DND-41 (cell line): ENCODE data around the gene RELL2.

ENCODE experiments used
- ATAC-seq: fragments of 200-7000 bp; cut with Tn5 transposase; 3 replicates; pipeline ENCODE4 v1.9.1; 2021; ENCODE audit warnings: low read depth; ENCODE audit not compliant: insufficient read depth
- DNase-seq: peaks from one replicate; pipeline ENCODE4 v3.0.0-alpha.2; 2020
- H2AFZ ChIP-seq: 2 replicates; pipeline ENCODE4 v1.6.0; 2012; ENCODE audit warnings: low read depth, low read length
- H3K27ac ChIP-seq: 2 replicates; pipeline ENCODE4 v1.5.1; 2012; ENCODE audit warnings: low read length, inconsistent platforms
- H3K27me3 ChIP-seq: fragments of 200-600 bp; sonication (generic); 2 replicates; pipeline ENCODE4 v1.6.0; 2012; ENCODE audit warnings: low read length, mild to moderate bottlenecking, inconsistent platforms; ENCODE audit not compliant: insufficient read depth, poor library complexity
- H3K36me3 ChIP-seq: 2 replicates; pipeline ENCODE4 v1.5.1; 2012; ENCODE audit warnings: low read length, inconsistent platforms; ENCODE audit not compliant: insufficient read depth
- H3K4me1 ChIP-seq: 2 replicates; pipeline ENCODE4 v1.5.1; 2012; ENCODE audit warnings: mild to moderate bottlenecking, low read length; ENCODE audit not compliant: insufficient read depth
- H3K4me2 ChIP-seq: 2 replicates; pipeline ENCODE4 v1.6.0; 2012; ENCODE audit warnings: mild to moderate bottlenecking, moderate library complexity, low read length, inconsistent platforms; ENCODE audit not compliant: insufficient read depth
- H3K4me3 ChIP-seq, 2 experiments: fragments of 200-600 bp in 1 of 2; shearing (Covaris generic) in 1 of 2; 2 replicates each; pipeline ENCODE4 v1.5.1; 2012 to 2016; ENCODE audit warnings: inconsistent platforms in 2 of 2, low read length in 2 of 2, mild to moderate bottlenecking in 2 of 2, low read depth in 1 of 2, moderate library complexity in 1 of 2
- H3K79me2 ChIP-seq: 2 replicates; pipeline ENCODE4 v1.6.0; 2012; ENCODE audit warnings: low read length, inconsistent platforms; ENCODE audit not compliant: insufficient read depth
- H3K9ac ChIP-seq: 2 replicates; pipeline ENCODE4 v1.6.0; 2012; ENCODE audit warnings: low read depth, mild to moderate bottlenecking, inconsistent platforms, low read length, moderate library complexity
- H3K9me3 ChIP-seq: 2 replicates; pipeline ENCODE4 v1.5.1; 2012; ENCODE audit warnings: low read length, moderate library complexity, mild to moderate bottlenecking, inconsistent platforms; ENCODE audit not compliant: insufficient read depth, severe bottlenecking
- H4K20me1 ChIP-seq: 2 replicates; pipeline ENCODE4 v1.6.0; 2012; ENCODE audit warnings: low read length; ENCODE audit not compliant: insufficient read depth
- CTCF ChIP-seq: IDR thresholded peaks from 2 replicates; pipeline ENCODE4 v1.5.1; 2012; ENCODE audit warnings: borderline replicate concordance, low read length, moderate library complexity, mild to moderate bottlenecking; ENCODE audit not compliant: poor library complexity, severe bottlenecking; ENCODE audit errors: extremely low read depth
- EZH2 ChIP-seq: IDR thresholded peaks from 3 replicates; pipeline ENCODE4 v1.6.1; 2012; ENCODE audit warnings: borderline replicate concordance, low read depth, mild to moderate bottlenecking, moderate library complexity, low read length, inconsistent platforms; ENCODE audit not compliant: severe bottlenecking

Gene RELL2

GRCh38 chr5:141636106-141636412 lies 738 bp upstream of the RELL2 start:
- H4K20me1 ChIP-seq, result peaks cover 25% of the 10 kb centered on the region
- peak overlapping the region; percentile 87 for H3K9ac ChIP-seq
- ATAC-seq, result no peak
- H3K9me3 ChIP-seq, result no peaks in the 10 kb centered on the region
- peak overlapping the region; percentile 99 for H2AFZ ChIP-seq
- TF ChIP-seq CTCF, result no peak
- TF ChIP-seq EZH2, result no peak
- H3K79me2 ChIP-seq, result peaks cover 51% of the 10 kb centered on the region
- H3K4me3 ChIP-seq, result peak overlapping the region; percentile 82 to 98
- peaks cover 43% of the 10 kb centered on the region for H3K4me1 ChIP-seq
- H3K36me3 ChIP-seq, result peaks cover 25% of the 10 kb centered on the region
- peak overlapping the region; percentile 89 for H3K27ac ChIP-seq
- no peak for DNase-seq
- H3K27me3 ChIP-seq, result no peaks in the 10 kb centered on the region
- H3K4me2 ChIP-seq, result peak overlapping the region; percentile 100

- peaks cover 43% of the 10 kb centered on the region for H3K4me1 ChIP-seq
- peak overlapping the region; percentile 82 to 98; a peak in 3 of 4 replicates for H3K4me3 ChIP-seq
- H3K36me3 ChIP-seq, result peaks cover 25% of the 10 kb centered on the region
- no peak overlapping the region for H3K27ac ChIP-seq
- H3K27me3 ChIP-seq, result no peaks in the 10 kb centered on the region
- peaks cover 25% of the 10 kb centered on the region for H4K20me1 ChIP-seq
- no peaks in the 10 kb centered on the region for H3K9me3 ChIP-seq
- peaks cover 42% of the 10 kb centered on the region for H3K79me2 ChIP-seq
- H2AFZ ChIP-seq, result peak overlapping the region; percentile 99
- peak overlapping the region; percentile 87 for H3K9ac ChIP-seq
- ATAC-seq (peak; percentile 58), DNase-seq (peak; percentile 45)
- peak overlapping the region; percentile 100 for H3K4me2 ChIP-seq
- TF ChIP-seq CTCF (no peak), EZH2 (no peak)
These were observed 448 bp downstream of the RELL2 start for GRCh38 chr5:141637123-141637766.

GRCh38 chr5:141637767-141638419 lies 1.1 kb downstream of the RELL2 start:
- DNase-seq, result peak; percentile 23
- Histone ChIP-seq H3K9ac (peak overlapping the region; percentile 87), H3K4me3 (peak overlapping the region; percentile 82 to 98; a peak in 3 of 4 replicates), H3K4me2 (peak overlapping the region; percentile 100), H2AFZ (peak overlapping the region; percentile 99; the same call in 1 of the 2 replicates), H4K20me1 (peaks cover 20% of the 10 kb centered on the region), H3K9me3 (no peaks in the 10 kb centered on the region), H3K27me3 (no peaks in the 10 kb centered on the region), H3K79me2 (peaks cover 35% of the 10 kb centered on the region), H3K27ac (no peak overlapping the region), H3K36me3 (peaks cover 19% of the 10 kb centered on the region), H3K4me1 (peaks cover 37% of the 10 kb centered on the region)
- ATAC-seq, result no peak
- no peak for TF ChIP-seq EZH2
- peak; percentile 17 for TF ChIP-seq CTCF
